Embryonic facial prominence (tissue), 1 donor: Measurements from ENCODE around the gene CACNA1H.
"Not testable (repeated sequence)": the region's sequence is repeated elsewhere in the genome, so short reads cannot be mapped to it uniquely, and the experiment has no call there.

Source experiments
- DNase-seq: peaks from one replicate; pipeline ENCODE4 v3.0.0-alpha.2; 2016; ENCODE audit errors: extremely low spot score

CACNA1H gene

GRCh38 chr16:1224558-1224957 lies 71.7 kb downstream of the CACNA1H start:
- no peak for DNase-seq

GRCh38 chr16:1225051-1225451 lies 72.1 kb downstream of the CACNA1H start, which contains the start of gene TPSG1:
TSS of gene TPSG1 (minus strand) at chr16:1225268. CDS start at chr16:1225252, 16 bp downstream.
- no peak for DNase-seq

DNA sequence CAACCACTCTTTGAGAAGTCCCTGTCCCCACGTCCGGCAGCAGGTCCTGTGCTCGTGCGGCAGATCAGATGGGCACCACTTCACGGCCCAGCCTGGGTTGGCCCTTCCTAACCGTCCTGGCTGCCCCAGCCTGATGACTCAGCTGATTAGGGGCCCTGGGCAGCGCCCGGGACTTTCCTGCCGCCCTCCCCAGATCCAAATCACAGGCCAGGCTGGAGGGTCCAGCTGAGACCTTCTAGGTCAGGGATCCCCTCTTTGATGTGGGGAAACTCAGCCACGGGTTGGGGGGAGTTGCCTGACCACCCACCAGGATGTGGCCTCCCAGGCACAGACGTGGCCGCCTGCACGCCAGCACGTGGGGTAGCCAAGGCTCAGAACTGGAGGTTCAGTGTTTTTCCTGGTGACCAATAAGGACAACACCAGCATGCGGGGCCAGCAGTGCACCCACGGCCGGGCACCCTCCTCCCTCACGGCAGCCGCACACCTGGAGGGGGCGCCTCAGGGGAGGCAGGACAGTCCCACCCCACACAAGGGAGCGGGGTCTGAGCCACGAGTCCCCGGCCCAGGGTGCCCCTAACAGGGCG lies 72.9 kb downstream of the CACNA1H start:
- DNase-seq: not testable (repeated sequence)

- not testable (repeated sequence) for DNase-seq
These were observed 73.8 kb downstream of the CACNA1H start for GRCh38 chr16:1226692-1227091.

DNA sequence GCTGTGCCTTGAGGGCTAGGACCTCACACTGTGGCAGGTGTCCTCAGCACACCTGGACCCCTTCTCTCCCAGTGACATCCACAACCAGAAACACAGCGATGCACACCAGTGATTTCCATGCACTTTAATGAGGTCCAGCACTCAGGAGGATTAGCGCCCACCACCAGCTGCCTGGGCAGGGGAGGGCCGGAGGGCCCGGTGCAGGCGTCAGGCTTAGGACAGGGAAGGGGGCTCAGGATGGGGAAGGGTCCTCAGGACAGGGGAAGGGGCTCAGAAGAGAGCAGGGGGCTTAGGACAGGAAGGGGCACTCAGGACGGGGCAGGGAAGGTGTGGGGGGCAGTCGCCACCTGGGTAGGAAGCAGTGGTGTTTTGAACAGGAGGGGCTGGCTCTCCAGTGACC lies 75.3 kb downstream of the CACNA1H start:
- not testable (repeated sequence) for DNase-seq

DNA sequence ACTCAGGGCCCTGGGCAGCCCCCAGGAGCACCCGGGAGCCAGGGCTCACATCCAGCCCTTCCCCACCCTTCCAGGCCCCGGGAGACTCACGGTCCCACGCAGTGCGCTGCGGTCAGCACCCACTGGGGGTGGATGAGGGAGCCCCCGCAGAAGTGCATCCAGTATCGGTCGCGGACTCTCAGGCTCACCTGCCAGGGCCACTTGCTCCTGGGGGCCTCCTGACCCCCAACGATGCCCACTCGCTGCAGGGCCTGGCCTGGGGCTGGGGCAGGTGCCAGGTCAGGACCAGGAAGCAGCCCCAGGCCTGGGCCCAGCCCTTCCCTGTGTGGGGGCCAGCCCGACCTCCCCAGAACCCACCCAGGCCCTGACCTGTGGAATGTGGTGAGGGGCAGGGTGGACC lies 76.6 kb downstream of the CACNA1H start:
- not testable (repeated sequence) for DNase-seq

DNA sequence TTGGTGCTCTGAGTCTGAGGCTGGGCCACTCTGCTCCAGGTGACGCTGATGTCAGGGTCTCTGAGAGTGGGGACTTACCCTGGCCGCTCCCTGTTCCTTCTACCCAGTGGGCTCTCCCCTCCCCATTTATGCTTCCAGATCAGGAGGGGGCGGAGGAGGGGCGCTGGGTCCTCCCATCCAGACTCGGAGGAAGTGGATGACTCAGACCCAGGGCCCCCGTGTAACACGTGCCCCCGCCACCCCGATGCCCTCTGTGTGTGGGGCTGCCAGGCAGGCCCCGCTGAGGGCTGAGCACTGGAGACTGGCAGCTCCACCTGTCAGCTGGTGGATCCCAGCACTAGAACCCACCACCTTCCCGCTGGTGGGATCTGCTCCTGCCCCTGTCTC lies 77.2 kb downstream of the CACNA1H start, which contains the start of gene TPSB2:
TSS of gene TPSB2 (minus strand) at position 101 of the 387 bp plus-strand sequence. CDS start 233 bp downstream, outside the sequence.
- DNase-seq: not testable (repeated sequence)

- not testable (repeated sequence) for DNase-seq
These were observed 77.7 kb downstream of the CACNA1H start for GRCh38 chr16:1230471-1231212.

DNA sequence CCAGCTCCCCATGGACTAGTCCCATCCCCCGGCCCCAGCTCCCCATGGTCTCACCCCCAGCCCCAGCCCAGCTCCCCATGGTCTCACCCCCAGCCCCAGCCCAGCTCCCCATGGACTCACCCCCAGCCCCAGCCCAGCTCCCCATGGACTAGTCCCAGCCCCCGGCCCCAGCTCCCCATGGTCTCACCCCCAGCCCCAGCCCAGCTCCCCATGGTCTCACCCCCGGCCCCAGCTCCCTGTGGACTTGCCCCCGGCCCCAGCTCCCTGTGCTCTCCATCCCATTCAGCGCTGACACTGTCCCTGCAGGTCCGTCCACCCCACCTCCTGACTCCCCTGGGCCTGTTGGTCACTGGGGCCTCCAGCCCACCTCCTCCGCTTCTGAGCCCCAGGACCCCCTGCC lies 78.4 kb downstream of the CACNA1H start:
- DNase-seq: not testable (repeated sequence)

GRCh38 chr16:1232049-1232748 lies 79.3 kb downstream of the CACNA1H start:
- DNase-seq: not testable (repeated sequence)

GRCh38 chr16:1236659-1237058 lies 83.8 kb downstream of the CACNA1H start:
- DNase-seq: not testable (repeated sequence)

GRCh38 chr16:1237990-1238389 lies 85.1 kb downstream of the CACNA1H start:
- DNase-seq: no peak

GRCh38 chr16:1238909-1239308 lies 86.0 kb downstream of the CACNA1H start:
- not testable (repeated sequence) for DNase-seq

DNA sequence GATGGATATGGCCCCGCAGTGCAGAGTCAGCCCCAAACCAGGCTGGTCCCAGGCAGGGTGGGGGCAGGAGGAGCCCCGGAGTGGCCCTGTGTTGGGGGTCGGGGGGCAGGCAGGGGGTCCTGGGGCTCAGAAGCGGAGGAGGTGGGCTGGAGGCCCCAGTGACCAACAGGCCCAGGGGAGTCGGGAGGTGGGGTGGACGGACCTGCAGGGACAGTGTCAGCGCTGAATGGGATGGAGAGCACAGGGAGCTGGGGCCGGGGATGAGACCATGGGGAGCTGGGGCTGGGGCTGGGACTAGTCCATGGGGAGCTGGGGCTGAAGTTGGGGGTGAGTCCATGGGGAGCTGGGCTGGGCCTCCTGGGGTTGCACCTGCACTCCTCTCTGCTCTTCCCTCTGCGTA lies 86.7 kb downstream of the CACNA1H start:
- DNase-seq: not testable (repeated sequence)

- DNase-seq: not testable (repeated sequence)
These were observed 87.5 kb downstream of the CACNA1H start, which contains the start of gene TPSAB1 for GRCh38 chr16:1240436-1240835. TSS of gene TPSAB1 (plus strand) at chr16:1240705. CDS start at chr16:1240939, 234 bp downstream.

GRCh38 chr16:1241081-1241480 lies 88.2 kb downstream of the CACNA1H start:
- DNase-seq: not testable (repeated sequence)

DNA sequence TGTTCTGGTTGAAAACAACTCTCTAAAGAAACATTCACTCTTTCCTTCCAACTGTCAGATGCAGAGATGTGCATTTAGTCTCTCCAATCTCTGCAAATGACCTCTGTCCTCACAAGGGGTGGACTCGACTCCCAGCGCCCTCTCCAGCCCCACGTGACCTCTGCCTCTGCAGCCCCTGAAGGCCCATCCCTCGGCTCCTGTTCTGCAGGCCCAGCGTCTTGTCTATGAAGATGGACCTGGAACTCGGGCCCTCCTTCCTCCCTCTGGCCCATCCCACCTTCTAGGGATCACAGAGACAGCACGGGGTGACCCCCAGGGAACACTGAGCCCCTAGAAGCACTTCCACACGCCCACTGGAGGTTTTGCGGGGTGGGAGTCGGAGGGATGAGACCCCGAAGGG lies 90.5 kb downstream of the CACNA1H start:
- DNase-seq: not testable (repeated sequence)

- DNase-seq: not testable (repeated sequence)
These were observed 91.3 kb downstream of the CACNA1H start for GRCh38 chr16:1243907-1244850.

GRCh38 chr16:1244881-1245280 lies 92.0 kb downstream of the CACNA1H start:
- no peak for DNase-seq

DNA sequence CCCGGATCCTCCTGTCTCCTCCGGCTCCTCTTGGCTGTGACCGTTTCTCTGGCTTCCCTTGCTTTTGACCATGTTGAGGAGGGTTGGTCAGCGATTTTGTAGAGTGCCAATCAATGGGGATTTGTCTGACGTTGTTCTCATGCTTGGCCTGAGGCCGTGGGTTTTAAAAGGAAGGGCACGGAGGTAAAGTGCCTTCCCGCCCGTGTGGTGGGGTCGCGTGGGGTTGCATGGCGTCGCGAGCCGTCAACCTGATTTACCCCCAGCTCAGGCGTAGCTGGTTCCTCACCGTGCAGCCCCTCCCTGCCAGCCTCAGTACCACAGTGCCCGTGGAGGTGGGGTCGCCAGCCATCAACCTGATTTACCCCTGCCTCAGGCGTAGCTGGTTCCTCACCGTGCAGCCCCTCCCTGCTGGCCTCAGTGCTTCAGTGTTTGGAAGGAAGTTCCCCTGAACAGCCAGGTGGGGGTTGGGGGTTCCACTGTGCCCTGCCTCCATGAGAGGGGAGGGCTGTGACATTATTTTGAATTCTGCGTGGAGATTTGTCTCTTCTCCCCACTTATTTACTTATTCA lies 92.6 kb downstream of the CACNA1H start:
- no peak for DNase-seq
